Thoracic aorta (tissue), 2 donors: ENCODE data around the gene TNC. TPM values are rescaled to one million over a fixed set of nuclear protein-coding genes. Genes with fewer than 3 reads are reported as not detected.

ENCODE experiments used
- ATAC-seq: fragments of 150-250 bp; one replicate; pipeline ENCODE4 v1.8.0; 2017; ENCODE audit warnings: low read depth; ENCODE audit not compliant: insufficient number of reproducible peaks, low FRiP score
- DNase-seq: peaks from one replicate; pipeline ENCODE4 v3.0.0-alpha.2; 2020; ENCODE audit warnings: low spot score
- H3K27ac ChIP-seq, 2 donors: fragments of 200-600 bp; sonication (generic); 1 replicate in 1 of 2; 2 replicates in 1 of 2; pipeline ENCODE4 v1.5.1; 2016; ENCODE audit warnings: mild to moderate bottlenecking in 2 of 2, moderate library complexity in 2 of 2
- H3K27me3 ChIP-seq: fragments of 200-600 bp; sonication (generic); replicated peaks from 2 replicates; pipeline ENCODE4 v1.6.0; 2016; ENCODE audit warnings: mild to moderate bottlenecking; ENCODE audit not compliant: insufficient read depth
- H3K36me3 ChIP-seq: fragments of 200-600 bp; sonication (generic); one replicate; pipeline ENCODE4 v1.5.1; 2016
- H3K4me1 ChIP-seq, 2 donors: fragments of 200-600 bp; sonication (generic); 1 replicate in 1 of 2; 2 replicates in 1 of 2; pipeline versions ENCODE4 v1.5.1 to v1.6.0; 2016; ENCODE audit warnings: low read depth in 2 of 2, mild to moderate bottlenecking in 1 of 2; ENCODE audit not compliant: control insufficient read depth in 1 of 2
- H3K4me3 ChIP-seq: fragments of 200-600 bp; sonication (generic); 2 replicates; pipeline ENCODE4 v1.5.1; 2016; ENCODE audit warnings: mild to moderate bottlenecking
- H3K9me3 ChIP-seq: fragments of 200-600 bp; sonication (generic); 2 replicates; pipeline ENCODE4 v1.5.1; 2016
- total RNA-seq, 2 donors: library from RNA; depleted of rRNA; stranded (reverse); fragments of >200 nt; gene quantifications; one replicate each; pipeline versions ENCODE4 v1.1.0 to v1.2.3, GENCODE V29; 2016
- TF ChIP-seq, protein P1 (sequence below): fragments of 200-600 bp; sonication (generic); IDR thresholded peaks from one replicate; pipeline ENCODE4 v1.5.1; 2019; ENCODE audit warnings: antibody characterized with exemption

TNC gene
- total RNA-seq, 2 donors from 2014 or later = 87.1 to 243 TPM

DNA sequence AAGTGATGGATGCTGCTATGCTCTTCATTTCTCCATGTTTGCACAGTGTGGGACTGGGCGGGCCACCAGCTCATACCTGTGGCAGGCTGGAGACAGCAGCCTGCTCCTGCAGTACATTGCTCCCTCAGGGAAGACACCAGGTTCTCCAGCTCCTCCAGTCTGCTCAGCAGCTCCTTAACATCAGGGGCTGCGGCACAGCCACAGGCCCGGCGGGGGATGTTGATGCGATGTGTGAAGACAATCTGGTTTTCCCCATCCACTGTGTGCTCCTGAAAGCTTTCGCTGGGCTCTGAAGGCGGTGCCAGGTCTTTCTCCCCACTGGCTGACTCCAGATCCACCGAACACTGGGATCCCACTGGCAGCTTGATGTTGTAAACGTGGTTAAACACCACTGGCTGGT is 27.5 kb downstream of the TNC start:
- H3K36me3 ChIP-seq = no peaks in the 10 kb centered on the region
- H3K4me1 ChIP-seq = no peaks in the 10 kb centered on the region
- no peak overlapping the region for H3K27ac ChIP-seq
- TF ChIP-seq, protein P1, sequence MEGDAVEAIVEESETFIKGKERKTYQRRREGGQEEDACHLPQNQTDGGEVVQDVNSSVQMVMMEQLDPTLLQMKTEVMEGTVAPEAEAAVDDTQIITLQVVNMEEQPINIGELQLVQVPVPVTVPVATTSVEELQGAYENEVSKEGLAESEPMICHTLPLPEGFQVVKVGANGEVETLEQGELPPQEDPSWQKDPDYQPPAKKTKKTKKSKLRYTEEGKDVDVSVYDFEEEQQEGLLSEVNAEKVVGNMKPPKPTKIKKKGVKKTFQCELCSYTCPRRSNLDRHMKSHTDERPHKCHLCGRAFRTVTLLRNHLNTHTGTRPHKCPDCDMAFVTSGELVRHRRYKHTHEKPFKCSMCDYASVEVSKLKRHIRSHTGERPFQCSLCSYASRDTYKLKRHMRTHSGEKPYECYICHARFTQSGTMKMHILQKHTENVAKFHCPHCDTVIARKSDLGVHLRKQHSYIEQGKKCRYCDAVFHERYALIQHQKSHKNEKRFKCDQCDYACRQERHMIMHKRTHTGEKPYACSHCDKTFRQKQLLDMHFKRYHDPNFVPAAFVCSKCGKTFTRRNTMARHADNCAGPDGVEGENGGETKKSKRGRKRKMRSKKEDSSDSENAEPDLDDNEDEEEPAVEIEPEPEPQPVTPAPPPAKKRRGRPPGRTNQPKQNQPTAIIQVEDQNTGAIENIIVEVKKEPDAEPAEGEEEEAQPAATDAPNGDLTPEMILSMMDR = no peak
- no peaks in the 10 kb centered on the region for H3K9me3 ChIP-seq
- no peaks in the 10 kb centered on the region for H3K27me3 ChIP-seq
- H3K4me3 ChIP-seq = no peak overlapping the region
- DNase-seq (no peak), ATAC-seq (no peak)

DNA sequence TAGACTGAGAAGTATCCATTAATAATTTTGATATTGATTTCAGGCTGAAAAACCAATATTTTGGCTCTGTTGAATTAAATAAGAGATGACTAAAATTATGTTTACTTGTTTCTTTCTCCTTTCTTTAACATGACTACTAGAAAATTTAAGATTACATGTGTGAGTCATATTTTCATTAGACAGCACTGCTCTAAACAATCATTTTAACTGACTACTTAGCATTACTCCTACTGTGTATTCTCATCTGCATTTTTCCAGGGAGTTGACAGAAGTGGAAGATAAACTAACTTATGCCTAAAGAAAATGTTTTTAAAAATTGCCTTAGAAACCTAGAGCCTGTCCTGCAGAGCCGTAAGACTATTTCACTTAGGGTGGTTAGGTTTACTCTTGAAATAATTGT is 29.1 kb downstream of the TNC start:
- Histone ChIP-seq H3K27ac (no peak overlapping the region), H3K9me3 (no peaks in the 10 kb centered on the region), H3K4me1 (no peaks in the 10 kb centered on the region), H3K27me3 (no peaks in the 10 kb centered on the region), H3K36me3 (no peaks in the 10 kb centered on the region), H3K4me3 (no peak overlapping the region)
- ATAC-seq (no peak), DNase-seq (no peak)
- TF ChIP-seq, protein P1 = no peak

DNA sequence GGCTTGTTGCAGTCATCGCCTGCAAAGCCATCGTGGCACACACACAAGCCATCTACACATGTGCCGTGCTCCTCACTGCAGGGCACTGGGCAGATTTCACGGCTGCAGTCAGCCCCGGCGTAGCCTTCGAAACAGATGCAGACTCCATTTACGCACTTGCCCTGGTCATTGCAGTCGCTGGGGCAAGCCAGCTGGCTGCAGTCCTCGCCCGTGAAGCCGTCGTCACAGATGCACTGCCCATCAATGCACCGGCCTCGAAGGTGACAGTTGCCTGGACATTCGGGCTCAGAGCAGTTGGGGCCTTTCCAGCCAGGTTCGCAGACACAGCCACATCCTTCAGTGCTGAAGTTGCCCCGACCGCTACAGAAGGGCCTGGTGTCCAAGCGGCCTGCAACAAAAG is 31.1 kb downstream of the TNC start:
- Histone ChIP-seq H3K4me3 (no peak overlapping the region), H3K36me3 (peaks cover 5% of the 10 kb centered on the region), H3K27me3 (no peaks in the 10 kb centered on the region), H3K9me3 (no peaks in the 10 kb centered on the region), H3K4me1 (no peaks in the 10 kb centered on the region), H3K27ac (no peak overlapping the region)
- DNase-seq (no peak), ATAC-seq (no peak)
- TF ChIP-seq, protein P1 = no peak

DNA sequence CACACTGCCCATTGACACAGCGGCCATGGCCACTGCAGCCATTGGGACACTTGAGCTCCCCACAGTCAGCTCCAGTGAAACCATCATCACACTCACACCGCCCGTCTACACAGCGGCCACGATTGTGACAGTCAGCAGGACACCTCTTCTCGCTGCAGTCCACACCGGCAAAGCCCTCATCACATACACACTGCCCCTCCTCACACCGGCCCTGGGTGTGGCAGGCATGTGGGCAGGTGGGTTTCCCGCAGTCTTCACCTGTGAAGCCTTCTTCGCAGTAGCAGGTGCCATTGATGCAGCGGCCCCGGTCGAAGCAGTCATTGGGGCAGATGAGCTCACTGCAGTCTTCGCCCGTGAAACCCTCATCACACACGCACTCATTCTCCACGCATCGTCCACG is 31.5 kb downstream of the TNC start:
- Histone ChIP-seq H3K4me3 (no peak overlapping the region), H3K27me3 (no peaks in the 10 kb centered on the region), H3K4me1 (no peaks in the 10 kb centered on the region), H3K27ac (no peak overlapping the region), H3K9me3 (no peaks in the 10 kb centered on the region), H3K36me3 (peaks cover 8% of the 10 kb centered on the region)
- ATAC-seq (no peak), DNase-seq (no peak)
- TF ChIP-seq, protein P1 = no peak

DNA sequence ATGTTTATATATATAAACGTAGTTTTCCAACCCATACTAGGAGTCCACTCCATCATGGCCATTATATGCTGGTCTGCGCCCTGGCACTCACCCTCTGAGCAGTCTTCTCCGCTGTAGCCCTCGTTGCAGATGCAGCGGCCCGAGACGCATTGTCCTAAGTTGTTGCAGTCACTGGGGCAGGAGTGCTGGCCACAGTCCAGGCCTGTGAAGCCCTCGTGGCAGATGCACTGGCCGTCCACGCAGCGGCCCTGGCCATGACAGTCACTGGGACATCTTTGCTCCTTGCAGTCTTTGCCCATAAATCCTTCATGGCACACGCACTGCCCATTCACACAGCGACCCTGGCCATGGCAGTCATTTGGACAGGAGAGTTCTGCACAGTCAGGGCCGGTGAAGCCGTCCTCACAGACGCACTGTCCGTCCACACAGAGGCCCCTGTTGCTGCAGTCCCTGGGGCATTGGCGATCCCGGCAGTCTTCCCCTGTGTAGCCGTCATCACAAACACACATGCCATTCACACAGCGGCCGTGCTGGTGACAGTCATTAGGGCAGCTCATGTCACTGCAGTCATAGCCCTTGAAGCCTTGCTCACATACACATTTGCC is 32.1 kb downstream of the TNC start:
- Histone ChIP-seq H3K27ac (no peak overlapping the region), H3K27me3 (no peaks in the 10 kb centered on the region), H3K36me3 (peaks cover 8% of the 10 kb centered on the region), H3K4me1 (no peaks in the 10 kb centered on the region), H3K4me3 (no peak overlapping the region), H3K9me3 (no peaks in the 10 kb centered on the region)
- DNase-seq (no peak), ATAC-seq (no peak)
- TF ChIP-seq, protein P1 = no peak
